H1 (cell line): ENCODE results near the gene C2orf76. TPM values are rescaled to one million over a fixed set of nuclear protein-coding genes. Genes with fewer than 3 reads are reported as not detected.
A peak's percentile ranks its signal among the peaks of the same experiment; 100 is the strongest.

Experiments
- CTCF ChIA-PET: fragments of 300-600 bp; sonication (Branson Sonifier 250); formaldehyde crosslinking; loops from one replicate; lab custom pipeline; 2021; ENCODE audit not compliant: partially characterized antibody; lab: Charles Lee
- POLR2A ChIA-PET: fragments of 300-600 bp; sonication (Branson Sonifier 250); formaldehyde crosslinking; loops from one replicate; lab custom pipeline; 2021; ENCODE audit warnings: inconsistent platforms; ENCODE audit not compliant: partially characterized antibody; lab: Charles Lee
- DNase-seq, 2 experiments: peaks; one replicate each; pipeline versions ENCODE4 v3.0.0 to v3.0.0-alpha.2; 2010 to 2022; ENCODE audit warnings: low spot score in 2 of 2, low read depth in 1 of 2, mixed read lengths in 1 of 2
- FAIRE-seq: peaks from 2 replicates; lab custom pipeline; 2011; peaks lifted over from hg19 to GRCh38; lab: Jason Lieb, UNC
- H2AFZ ChIP-seq: 2 replicates; pipeline ENCODE4 v1.8.1; 2012; ENCODE audit warnings: low read length, inconsistent platforms
- H2AK5ac ChIP-seq: 2 replicates; pipeline ENCODE4 v1.6.1; 2013; ENCODE audit warnings: low read depth, low read length
- H2BK120ac ChIP-seq: replicated peaks from 2 replicates; pipeline ENCODE3; 2013; ENCODE audit warnings: low read depth, low read length, inconsistent platforms
- H2BK12ac ChIP-seq: 2 replicates; pipeline ENCODE4 v1.6.1; 2013; ENCODE audit warnings: low read depth, low read length
- H2BK15ac ChIP-seq: 2 replicates; pipeline ENCODE4 v1.6.1; 2013; ENCODE audit warnings: low read length
- H2BK20ac ChIP-seq: 2 replicates; pipeline ENCODE4 v1.6.1; 2013; ENCODE audit warnings: low read length
- H2BK5ac ChIP-seq: 2 replicates; pipeline ENCODE4 v1.6.1; 2013; ENCODE audit warnings: low read depth, low read length
- H3K14ac ChIP-seq: 2 replicates; pipeline ENCODE4 v1.6.1; 2013; ENCODE audit warnings: inconsistent platforms; ENCODE audit not compliant: insufficient read length
- H3K18ac ChIP-seq: 2 replicates; pipeline ENCODE4 v1.6.1; 2013; ENCODE audit warnings: low read length; ENCODE audit errors: extremely low read depth
- H3K23ac ChIP-seq: 2 replicates; pipeline ENCODE4 v1.6.1; 2013; ENCODE audit warnings: inconsistent platforms; ENCODE audit not compliant: insufficient read length
- H3K23me2 ChIP-seq: 2 replicates; pipeline ENCODE4 v1.6.1; 2013; ENCODE audit warnings: low read depth, low read length
- H3K27ac ChIP-seq: 2 replicates; pipeline ENCODE4 v1.6.1; 2011; ENCODE audit warnings: low read depth, low read length, inconsistent platforms
- H3K27me3 ChIP-seq, 4 experiments: replicated peaks in 1 of 4; 1 replicate in 1 of 4; 2 replicates in 3 of 4; pipeline versions ENCODE4 v1.6.1 to v1.8.1; 2011 to 2013; ENCODE audit warnings: low read length in 3 of 4, mild to moderate bottlenecking in 3 of 4, inconsistent platforms in 2 of 4, mixed read lengths in 2 of 4, moderate library complexity in 1 of 4; ENCODE audit not compliant: control insufficient read depth in 3 of 4, insufficient read depth in 3 of 4; ENCODE audit errors: extremely low read depth in 1 of 4
- H3K36me3 ChIP-seq, 4 experiments: 2 replicates each; pipeline versions ENCODE4 v1.6.1 to v1.8.1; 2011 to 2013; ENCODE audit warnings: mild to moderate bottlenecking in 4 of 4, low read length in 3 of 4, moderate library complexity in 2 of 4, control low read depth in 1 of 4, inconsistent platforms in 1 of 4; ENCODE audit not compliant: insufficient read depth in 4 of 4, control insufficient read depth in 2 of 4
- H3K4ac ChIP-seq: replicated peaks from 2 replicates; pipeline ENCODE3; 2013; ENCODE audit warnings: low read length, low read depth, mixed read lengths, inconsistent platforms; ENCODE audit not compliant: insufficient read length
- H3K4me1 ChIP-seq, 4 experiments: replicated peaks in 1 of 4; 1 replicate in 1 of 4; 2 replicates in 3 of 4; pipeline versions ENCODE4 v1.6.1 to v1.8.1; 2011 to 2013; ENCODE audit warnings: low read length in 3 of 4, inconsistent platforms in 2 of 4, mixed read lengths in 1 of 4; ENCODE audit not compliant: insufficient read depth in 4 of 4, control insufficient read depth in 3 of 4
- H3K4me2 ChIP-seq, 2 experiments: 2 replicates each; pipeline versions ENCODE4 v1.6.1 to v1.8.1; 2011 to 2013; ENCODE audit warnings: low read depth in 2 of 2, low read length in 2 of 2, control low read depth in 1 of 2, inconsistent platforms in 1 of 2, mild to moderate bottlenecking in 1 of 2; ENCODE audit not compliant: insufficient read depth in 1 of 2
- H3K4me3 ChIP-seq, 4 experiments: fragments of 200-600, 300-600 bp in 1 of 4; sonication (generic), shearing (Covaris generic), sonication (Bioruptor Twin) in 1 of 4; 2 replicates each; pipeline versions ENCODE4 v1.5.1 to v1.8.1; 2011 to 2016; ENCODE audit warnings: low read length in 4 of 4, low read depth in 3 of 4, control low read depth in 2 of 4, inconsistent platforms in 2 of 4, mild to moderate bottlenecking in 2 of 4, mixed read lengths in 1 of 4, moderate library complexity in 1 of 4; ENCODE audit not compliant: insufficient read depth in 2 of 4; ENCODE audit errors: extremely low read depth in 1 of 4
- H3K56ac ChIP-seq: replicated peaks from 2 replicates; pipeline ENCODE3; 2013; ENCODE audit warnings: low read depth, mild to moderate bottlenecking, mixed read lengths, low read length, inconsistent platforms; ENCODE audit not compliant: insufficient read length
- H3K79me1 ChIP-seq: 2 replicates; pipeline ENCODE4 v1.6.1; 2013; ENCODE audit warnings: low read depth, low read length, control low read depth
- H3K79me2 ChIP-seq, 2 experiments: 2 replicates each; pipeline versions ENCODE4 v1.6.1 to v1.8.1; 2012 to 2013; ENCODE audit warnings: low read length in 2 of 2, mild to moderate bottlenecking in 2 of 2, inconsistent platforms in 1 of 2; ENCODE audit not compliant: insufficient read depth in 2 of 2, control insufficient read depth in 1 of 2
- H3K9ac ChIP-seq, 4 experiments: replicated peaks in 1 of 4; 1 replicate in 1 of 4; 2 replicates in 3 of 4; pipeline versions ENCODE4 v1.6.1 to v1.8.1; 2011 to 2013; ENCODE audit warnings: low read depth in 3 of 4, low read length in 3 of 4, control low read depth in 2 of 4, mild to moderate bottlenecking in 2 of 4, moderate library complexity in 2 of 4, inconsistent platforms in 1 of 4; ENCODE audit errors: extremely low read depth in 1 of 4
- H3K9me3 ChIP-seq, 2 experiments: 2 replicates each; pipeline versions ENCODE4 v1.6.1 to v1.8.1; 2012 to 2013; ENCODE audit warnings: mild to moderate bottlenecking in 2 of 2, moderate library complexity in 2 of 2, control low read depth in 1 of 2, inconsistent platforms in 1 of 2, low read depth in 1 of 2, low read length in 1 of 2, mixed read lengths in 1 of 2; ENCODE audit not compliant: insufficient read depth in 2 of 2
- H4K20me1 ChIP-seq, 2 experiments: replicated peaks in 1 of 2; 2 replicates each; pipeline versions ENCODE3 to v1.8.1; 2011 to 2013; ENCODE audit warnings: inconsistent platforms in 2 of 2, low read length in 2 of 2, mild to moderate bottlenecking in 1 of 2; ENCODE audit not compliant: insufficient read depth in 2 of 2, control insufficient read depth in 1 of 2
- H4K5ac ChIP-seq: 2 replicates; pipeline ENCODE4 v1.6.1; 2013; ENCODE audit warnings: low read length, low read depth, mixed read lengths, inconsistent platforms; ENCODE audit not compliant: insufficient read length
- H4K8ac ChIP-seq: 2 replicates; pipeline ENCODE4 v1.8.0; 2013; ENCODE audit warnings: mild to moderate bottlenecking, moderate library complexity, low read length, inconsistent platforms; ENCODE audit not compliant: insufficient read depth; ENCODE audit errors: extremely low read depth
- H4K91ac ChIP-seq: replicated peaks from 2 replicates; pipeline ENCODE3; 2013; ENCODE audit warnings: low read length, mixed read lengths, inconsistent platforms; ENCODE audit not compliant: insufficient read length
- BCL11A ChIP-seq, 2 experiments: IDR thresholded peaks; one replicate each; pipeline ENCODE4 v1.6.1; 2011; ENCODE audit warnings: low read depth in 2 of 2, low read length in 2 of 2, mild to moderate bottlenecking in 2 of 2
- POLR2A ChIP-seq, 2 experiments: IDR thresholded peaks; 1 replicate in 1 of 2; 2 replicates in 1 of 2; pipeline ENCODE4 v1.6.1; 2011; ENCODE audit warnings: low read depth in 2 of 2, low read length in 2 of 2, mild to moderate bottlenecking in 2 of 2; ENCODE audit errors: control extremely low read depth in 1 of 2
- RAD21 ChIP-seq, 2 experiments: IDR thresholded peaks in 1 of 2; conservative IDR thresholded peaks in 1 of 2; 2 replicates each; pipeline ENCODE4 v1.6.1; 2011; ENCODE audit warnings: low read depth in 2 of 2, low read length in 2 of 2, improper control_type of control experiment in 1 of 2, inconsistent platforms in 1 of 2, mild to moderate bottlenecking in 1 of 2, moderate library complexity in 1 of 2
- YY1 ChIP-seq: IDR thresholded peaks from 2 replicates; pipeline ENCODE4 v1.6.1; 2011; ENCODE audit warnings: low read depth, mild to moderate bottlenecking, low read length
- ZNF274 ChIP-seq: IDR thresholded peaks from 2 replicates; pipeline ENCODE4 v1.7.0; 2012; ENCODE audit warnings: low read length, borderline replicate concordance; ENCODE audit errors: extremely low read depth
- WGBS, 2 experiments: shearing (Covaris generic) in 1 of 2; methylation state at CpG; one replicate each; pipeline versions ENCODE4 v1.1.6 to v1.1.7; 2013 to 2015; ENCODE audit warnings: low lambda C conversion rate in 2 of 2, mixed read lengths in 2 of 2, inconsistent platforms in 1 of 2, low coverage in 1 of 2, missing lambda C conversion rate in 1 of 2; ENCODE audit not compliant: insufficient replicate concordance in 2 of 2, insufficient coverage in 1 of 2, insufficient read length in 1 of 2; ENCODE audit errors: extremely low coverage in 1 of 2, missing lambda C conversion rate in 1 of 2; 5-methylcytosine and 5-hydroxymethylcytosine counted together
- polyA plus RNA-seq, 7 experiments: library from polyadenylated mRNA; depleted of rRNA in 3 of 7; stranded (reverse) in 5 of 7; unstranded in 2 of 7; fragments of >200 nt in 5 of 7; fragments of 200-250 nt in 2 of 7; gene quantifications; 1 replicate in 5 of 7; 2 replicates in 1 of 7; 4 replicates in 1 of 7; pipeline versions ENCODE4 v1.2.1 to v1.2.3, GENCODE V29; 2011 to 2013; ENCODE audit warnings: missing spikeins in 2 of 7, mixed read lengths in 2 of 7
- total RNA-seq: library from RNA; stranded (reverse); fragmentation: NEBNext Ultra II Directional; extraction: Animal tissue kit (Norgen Biotek cat#: 25700); gene quantifications from 2 replicates; pipeline ENCODE4 v1.2.1, GENCODE V29; 2021

C2orf76 gene
- total and polyA plus RNA-seq, 2 of the 8 experiments (the other 6 are each of a cell fraction or from before 2014, with no cell fraction given), result 4.4 to 5.0 TPM

DNA sequence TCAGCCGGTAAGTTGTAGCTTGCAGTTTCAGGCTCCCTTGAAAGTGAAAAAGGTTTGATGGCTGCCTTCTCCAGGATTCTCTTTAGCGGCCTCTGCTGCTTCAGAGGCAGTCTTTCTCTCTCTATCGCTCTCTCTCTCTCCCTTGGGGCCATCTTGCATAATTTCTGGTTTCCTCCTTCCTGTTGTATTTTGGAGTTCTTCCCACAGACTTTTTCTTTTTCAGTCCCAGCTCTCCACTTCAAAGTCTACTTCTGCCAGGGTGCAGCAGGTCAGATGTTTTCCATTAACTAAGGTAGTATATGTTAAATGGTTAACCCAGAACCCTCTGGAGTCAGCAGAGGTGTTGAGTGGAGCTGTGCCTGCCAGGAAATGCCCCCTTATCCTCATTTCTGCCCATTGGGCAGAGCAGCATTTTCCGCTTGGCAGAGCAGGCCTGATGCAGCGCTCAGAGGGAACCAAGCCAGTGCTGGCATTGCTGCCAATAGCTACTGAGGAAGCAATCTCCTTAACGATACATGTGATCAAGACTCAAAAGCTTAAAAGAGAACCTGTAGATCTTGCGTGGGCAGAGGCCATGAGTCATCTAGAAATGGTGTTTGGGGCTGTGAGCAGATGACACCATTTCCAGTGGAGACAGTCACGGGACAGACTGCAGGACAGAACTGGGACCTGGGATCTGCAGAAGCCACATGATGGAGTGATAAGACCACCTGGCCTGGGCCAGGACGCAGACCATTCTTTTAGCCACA is 20.9 kb upstream of the C2orf76 start:
- FAIRE-seq (no peak), DNase-seq (no peak)
- Histone ChIP-seq H3K27me3 (no peaks in the 10 kb centered on the region), H3K9me3 (no peaks in the 10 kb centered on the region; a peak in 1 of 4 replicates), H2AK5ac (no peak overlapping the region), H3K23ac (no peak overlapping the region), H3K23me2 (no peaks in the 10 kb centered on the region), H3K4ac (no peak overlapping the region), H2BK120ac (no peak overlapping the region), H3K27ac (no peak overlapping the region), H2BK15ac (peak overlapping the region; percentile 88), H3K4me2 (no peak overlapping the region), H3K4me1 (peaks cover 0 to 4% (median 3%) of the 10 kb centered on the region in 4 experiments; a peak in 2 of 7 replicates), H2BK12ac (peak overlapping the region; percentile 43; the same call in 1 of the 2 replicates), H3K14ac (no peak overlapping the region), H3K4me3 (no peak overlapping the region), H2BK20ac (no peak overlapping the region), H3K9ac (no peak overlapping the region), H3K79me2 (no peaks in the 10 kb centered on the region), H3K18ac (no peak overlapping the region), H4K20me1 (no peaks in the 10 kb centered on the region), H2AFZ (no peak overlapping the region), H3K36me3 (no peaks in the 10 kb centered on the region), H4K91ac (no peak overlapping the region), H4K5ac (no peak overlapping the region), H3K56ac (no peak overlapping the region), H2BK5ac (no peak overlapping the region), H3K79me1 (no peaks in the 10 kb centered on the region; the same call in 1 of the 2 replicates), H4K8ac (no peak overlapping the region)
- TF ChIP-seq ZNF274 (no peak), YY1 (peak; percentile 70; the same call in 1 of the 2 replicates), RAD21 (IDR thresholded peaks at IDR 0.05 in 1 of 2, conservative IDR thresholded peaks at IDR 0.05 in 1 of 2; ENCODE audit: low read depth in 2 of 2, low read length in 2 of 2) (no peak; a peak in 1 of 4 replicates), POLR2A (IDR thresholded peaks at IDR 0.05; ENCODE audit: control extremely low read depth in 1 of 2, low read depth in 2 of 2, low read length in 2 of 2) (no peak), BCL11A (IDR thresholded peaks at IDR 0.05; ENCODE audit: low read depth in 2 of 2, low read length in 2 of 2) (no peak)
- ChIA-PET CTCF (interaction anchor here (1.0 to 1.3 kb wide), 4 partner anchors 16 to 96 kb away, joined by 3 to 6 read pairs (median 3); partner anchors contain the start of genes C2orf76 and DBI), POLR2A (interaction anchor here (1.4 kb wide), 1 partner anchor 15 kb away, joined by 4 read pairs; no protein-coding TSS in a partner anchor)
- WGBS, 2 experiments, result 90% methylated on average over 9 of the region's 9 CpGs; no CpG with 5 or more reads in 1 of the 2 experiments
